Activated CD4-positive, CD25-positive, alpha-beta regulatory T cell treated with anti-CD3 and anti-CD28 coated beads, Interleukin-2, amount 50 U/mL, for 72 hours (primary cell): ENCODE results near the gene SERPINH1.
A peak's percentile ranks its signal among the peaks of the same experiment; 100 is the strongest.

Source experiments
- DNase-seq: peaks from one replicate; pipeline ENCODE4 v3.0.0; 2021

The SERPINH1 gene

GRCh38 chr11:75533896-75534258 is 28.2 kb upstream of the SERPINH1 start:
- no peak for DNase-seq

- DNase-seq = no peak
Measured at GRCh38 chr11:75534259-75535069, 27.6 kb upstream of the SERPINH1 start.

GRCh38 chr11:75535071-75535470 is 27.0 kb upstream of the SERPINH1 start:
- no peak for DNase-seq

- peak; percentile 58 for DNase-seq
Measured at GRCh38 chr11:75536786-75537641, 25.0 kb upstream of the SERPINH1 start.

- DNase-seq = no peak
Measured at GRCh38 chr11:75537740-75538139, 24.3 kb upstream of the SERPINH1 start.

- DNase-seq = no peak
Measured at GRCh38 chr11:75538150-75538942, 23.7 kb upstream of the SERPINH1 start.

- no peak for DNase-seq
Measured at GRCh38 chr11:75539459-75540334, 22.4 kb upstream of the SERPINH1 start.

- DNase-seq = no peak
Measured at GRCh38 chr11:75541193-75542087, 20.6 kb upstream of the SERPINH1 start.

GRCh38 chr11:75542088-75542438 is 20.0 kb upstream of the SERPINH1 start:
- no peak for DNase-seq

GRCh38 chr11:75543806-75544205 is 18.2 kb upstream of the SERPINH1 start:
- no peak for DNase-seq

GRCh38 chr11:75547177-75547576 is 14.9 kb upstream of the SERPINH1 start:
- no peak for DNase-seq

GRCh38 chr11:75547617-75548058 is 14.4 kb upstream of the SERPINH1 start:
- DNase-seq = no peak

GRCh38 chr11:75548595-75549272 is 13.3 kb upstream of the SERPINH1 start:
- DNase-seq = no peak

- no peak for DNase-seq
Measured at GRCh38 chr11:75549370-75549958, 12.6 kb upstream of the SERPINH1 start.

- no peak for DNase-seq
Measured at GRCh38 chr11:75553182-75553581, 8.9 kb upstream of the SERPINH1 start.

GRCh38 chr11:75553889-75554257 is 8.2 kb upstream of the SERPINH1 start:
- no peak for DNase-seq

GRCh38 chr11:75554258-75555022 is 7.6 kb upstream of the SERPINH1 start:
- DNase-seq = no peak

GRCh38 chr11:75555079-75555811 is 6.8 kb upstream of the SERPINH1 start:
- no peak for DNase-seq

- DNase-seq = no peak
Measured at GRCh38 chr11:75556275-75556674, 5.8 kb upstream of the SERPINH1 start.
